Cardiac fibroblast (primary cell): Measurements from ENCODE around the gene PRH2.

ENCODE experiments used
- DNase-seq, 2 donors: peaks; one replicate each; pipeline versions ENCODE4 v3.0.0 to v3.0.0-alpha.2; 2010; ENCODE audit warnings: low read depth in 2 of 2
- H3K4me3 ChIP-seq, 2 donors: replicated peaks in 1 of 2; 1 replicate in 1 of 2; 2 replicates in 1 of 2; pipeline ENCODE4 v1.5.1; 2011; ENCODE audit warnings: low read depth in 2 of 2, low read length in 2 of 2, mild to moderate bottlenecking in 2 of 2, moderate library complexity in 1 of 2
- CTCF ChIP-seq: IDR thresholded peaks from one replicate; pipeline ENCODE4 v1.5.1; 2011; ENCODE audit warnings: low read depth, mild to moderate bottlenecking, low read length, inconsistent platforms

Gene PRH2

GRCh38 chr12:10939163-10939562, 10.1 kb downstream of the PRH2 start, which contains the start of gene TAS2R14:
TAS2R14 (minus strand) TSS chr12:10939263; CDS start chr12:10939207, 56 bp downstream.
- no peak within 1 kb of the TSS for H3K4me3 ChIP-seq
- DNase-seq = no peak
- TF ChIP-seq CTCF = no peak

- TF ChIP-seq CTCF = no peak
- H3K4me3 ChIP-seq = no peak overlapping the region
- peak; percentile 62 to 96 for DNase-seq
Measured at GRCh38 chr12:10940389-10940788, 11.4 kb downstream of the PRH2 start.

GRCh38 chr12:10941369-10941768, 12.3 kb downstream of the PRH2 start:
- TF ChIP-seq CTCF = no peak

GRCh38 chr12:10941916-10942607, 13.0 kb downstream of the PRH2 start:
- no peak for DNase-seq
- no peak overlapping the region for H3K4me3 ChIP-seq
- no peak for TF ChIP-seq CTCF

More at GRCh38 chr12:10941369-10941768, 12.3 kb downstream of the PRH2 start:
- DNase-seq = no peak
- no peak overlapping the region for H3K4me3 ChIP-seq

GRCh38 chr12:10943167-10943566, 14.1 kb downstream of the PRH2 start:
- TF ChIP-seq CTCF = no peak
- DNase-seq = no peak
- H3K4me3 ChIP-seq = no peak overlapping the region

- no peak for TF ChIP-seq CTCF
- no peak overlapping the region for H3K4me3 ChIP-seq
- DNase-seq = no peak
Measured at GRCh38 chr12:10952645-10953044, 23.6 kb downstream of the PRH2 start.

- no peak for DNase-seq
- no peak for TF ChIP-seq CTCF
- H3K4me3 ChIP-seq = no peak overlapping the region
Measured at GRCh38 chr12:10956085-10956484, 27.0 kb downstream of the PRH2 start.
